HL-60 (cell line): ENCODE results near the gene PGS1.

Source experiments
- CTCF ChIP-seq: IDR thresholded peaks from one replicate; pipeline ENCODE4 v1.5.1; 2011; ENCODE audit warnings: low read length, control low read depth, inconsistent platforms; ENCODE audit not compliant: insufficient read depth
- POLR2AphosphoS5 ChIP-seq: IDR thresholded peaks from 2 replicates; pipeline ENCODE4 v1.6.1; 2012; ENCODE audit warnings: low read depth
- REST ChIP-seq: IDR thresholded peaks from 2 replicates; pipeline ENCODE4 v1.6.1; 2012; ENCODE audit warnings: low read depth; ENCODE audit not compliant: insufficient replicate concordance

GRCh38 chr17:78472035-78472905 lies 93.8 kb downstream of the PGS1 start:
- no peak for TF ChIP-seq CTCF
- no peak for TF ChIP-seq REST
- TF ChIP-seq POLR2AphosphoS5, result no peak
